ENCODE results near the gene LIAS.
"Not testable (repeated sequence)": the region's sequence is repeated elsewhere in the genome, so short reads cannot be mapped to it uniquely, and the experiment has no call there.

Gene LIAS

DNA sequence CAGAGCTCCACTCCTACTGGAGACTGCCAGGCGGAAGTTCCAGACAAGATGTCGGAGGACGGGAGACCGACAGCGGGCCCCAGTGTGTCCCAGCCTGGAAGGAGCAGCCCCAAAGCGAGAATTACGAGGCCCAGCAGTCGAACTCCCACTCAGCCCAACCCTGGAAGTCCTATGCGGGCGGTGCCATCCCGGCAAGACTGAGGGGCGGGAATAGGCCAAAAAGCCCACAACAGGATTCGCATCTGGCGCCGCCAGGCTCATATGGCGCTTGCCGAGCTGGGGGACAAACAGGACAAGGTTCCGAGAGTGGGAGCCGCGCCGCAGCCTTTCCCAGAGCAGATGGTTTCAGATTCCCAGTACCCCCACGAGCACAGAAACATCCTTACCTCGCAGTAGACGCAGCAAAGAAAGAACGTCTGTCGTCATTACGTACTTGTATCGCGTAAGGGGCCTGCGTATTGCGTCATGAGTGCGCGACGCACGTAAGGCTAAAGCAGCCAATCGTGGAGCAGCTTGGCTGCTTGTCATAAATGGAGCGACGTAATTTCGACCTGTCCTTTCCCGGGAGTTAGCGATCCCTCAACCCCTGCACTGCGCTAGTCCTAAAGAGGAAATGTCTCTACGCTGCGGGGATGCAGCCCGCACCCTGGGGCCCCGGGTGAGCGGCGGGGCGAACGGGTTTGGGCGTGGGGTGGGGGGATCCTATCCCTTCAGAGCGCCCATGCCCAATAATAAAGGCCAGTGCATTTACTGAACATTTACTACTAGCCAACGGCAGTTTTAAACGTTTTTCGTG lies at the start of gene LIAS, which contains the start of gene RPL9:
Gene LIAS (plus strand): TSS at position 552 of the 796 bp plus-strand sequence. CDS start 62 bp downstream, at position 614.
Gene RPL9 (minus strand): TSS at position 418 of the 796 bp plus-strand sequence. CDS start 483 bp downstream, outside the sequence.
- DNase-seq: peak; percentile 57 to 96 (median 90)

DNA sequence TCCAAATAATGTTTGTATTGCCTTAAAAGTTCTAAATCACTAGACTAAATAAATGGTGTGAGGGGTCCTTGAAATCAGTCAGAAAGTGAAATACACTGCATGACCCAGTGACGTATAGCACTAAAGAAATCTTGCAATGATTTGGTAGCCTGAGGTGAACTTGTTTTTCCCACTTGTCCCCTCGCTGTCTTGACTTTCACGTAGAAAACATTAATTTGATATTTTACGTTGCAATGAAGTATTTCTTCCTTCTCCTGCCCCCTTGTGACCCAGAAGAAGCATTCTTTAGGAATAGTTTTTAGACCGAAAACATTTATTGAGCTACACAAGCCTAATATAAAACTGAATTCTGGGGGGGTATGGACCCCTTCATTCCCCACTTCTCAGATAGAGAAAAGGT lies 48.4 kb upstream of the LIAS start:
- DNase-seq: no peak

DNA sequence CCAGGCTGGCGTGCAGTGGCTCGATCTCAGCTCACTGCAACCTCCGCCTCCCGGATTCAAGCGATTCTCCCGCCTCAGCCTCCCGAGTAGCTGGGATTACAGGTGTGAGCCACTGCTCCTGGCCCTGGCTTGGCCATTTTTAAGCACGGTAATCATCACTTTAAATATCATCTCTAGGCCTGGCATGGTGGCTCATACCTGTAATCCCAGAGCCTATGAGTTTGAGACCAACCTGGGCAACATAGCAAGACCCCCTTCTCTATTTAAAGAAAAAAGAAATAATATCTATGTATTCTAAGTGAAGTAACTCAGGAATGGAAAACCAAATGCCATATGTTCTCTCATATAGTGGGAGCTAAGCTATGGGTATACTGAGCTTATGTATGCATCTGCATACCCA lies 47.3 kb upstream of the LIAS start:
- not testable (repeated sequence) for DNase-seq

DNA sequence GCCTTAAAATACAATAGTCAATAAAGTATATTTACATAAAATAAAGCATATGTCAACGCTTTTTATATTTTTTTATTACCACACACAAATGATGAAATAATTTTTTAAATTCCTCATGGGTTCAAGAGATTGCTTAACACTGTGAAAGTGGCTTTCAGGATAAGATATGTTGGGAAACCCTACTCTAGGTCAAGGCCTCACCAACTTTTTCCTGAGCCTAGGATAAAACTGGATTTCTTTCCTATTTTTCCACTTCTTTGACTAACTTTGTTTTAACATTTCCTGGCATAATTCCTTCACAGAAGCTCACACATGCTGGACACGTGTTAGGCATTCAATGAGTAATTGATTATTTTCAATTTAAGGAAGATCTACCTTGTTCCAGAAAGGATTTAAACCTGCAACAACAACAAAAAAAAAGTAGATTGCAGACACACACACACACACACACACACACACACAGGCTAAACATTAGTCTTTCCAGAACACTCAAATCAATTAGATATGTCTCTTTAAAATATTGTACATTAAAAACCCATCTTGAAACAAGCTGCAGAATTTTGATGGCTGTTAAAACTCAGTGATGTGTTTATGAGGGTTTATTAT lies 43.1 kb upstream of the LIAS start:
- DNase-seq: no peak

DNA sequence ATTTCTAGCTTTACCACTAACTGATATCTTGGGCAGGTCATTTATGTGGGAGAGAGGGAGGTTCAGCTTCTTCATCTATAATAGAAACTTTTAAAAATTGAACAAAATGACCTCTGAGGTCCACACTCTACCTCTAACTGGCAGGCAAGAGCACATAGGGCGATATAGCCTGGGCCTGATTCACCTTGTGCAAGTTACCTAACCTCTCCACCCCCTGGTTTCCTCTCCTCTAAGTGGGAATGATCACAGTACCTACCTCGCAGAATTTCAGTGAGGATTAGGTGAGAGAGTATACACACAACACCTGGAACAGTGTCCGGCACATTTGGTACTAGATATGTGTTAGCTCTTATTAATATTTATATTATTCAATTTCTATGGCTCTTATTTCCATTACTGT lies 36.6 kb upstream of the LIAS start:
- no peak for DNase-seq

DNA sequence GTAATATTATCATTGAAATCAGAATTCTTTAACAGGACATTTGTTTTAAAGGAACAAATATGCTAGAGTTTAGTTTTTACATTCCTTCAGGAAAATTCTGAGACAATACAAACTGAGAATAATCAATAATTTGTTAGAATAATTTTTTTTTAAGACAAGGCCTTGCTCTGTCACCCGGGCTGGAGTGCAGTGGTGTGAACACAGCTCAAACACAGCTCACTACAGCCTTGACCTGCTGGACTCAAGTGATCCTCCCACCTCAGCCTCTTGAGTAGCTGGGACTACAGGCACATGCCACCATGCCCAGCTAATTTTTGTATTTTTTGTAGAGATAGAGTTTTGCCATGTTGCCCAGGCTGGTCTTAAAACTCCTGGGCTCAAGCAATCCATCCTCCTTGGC lies 33.6 kb upstream of the LIAS start:
- not testable (repeated sequence) for DNase-seq

DNA sequence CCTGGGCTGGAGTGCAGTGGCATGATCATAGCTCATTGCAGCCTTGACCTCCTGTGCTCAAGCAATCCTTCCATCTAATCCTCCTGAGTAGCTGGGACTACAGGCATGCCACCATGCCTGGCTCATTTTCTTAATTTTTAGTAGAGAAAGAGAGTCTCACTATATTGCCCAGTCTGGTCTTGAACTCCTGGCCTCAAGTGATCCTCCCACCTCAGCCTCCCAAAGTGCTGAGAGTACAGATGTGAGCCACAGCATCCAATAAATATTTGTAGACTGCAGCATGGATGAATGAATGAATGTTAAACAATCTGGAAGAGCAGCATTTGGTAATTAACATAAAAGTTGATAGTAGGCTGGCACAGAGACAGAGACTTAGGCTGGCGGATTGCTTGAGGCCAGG lies 32.1 kb upstream of the LIAS start:
- no peak for DNase-seq

DNA sequence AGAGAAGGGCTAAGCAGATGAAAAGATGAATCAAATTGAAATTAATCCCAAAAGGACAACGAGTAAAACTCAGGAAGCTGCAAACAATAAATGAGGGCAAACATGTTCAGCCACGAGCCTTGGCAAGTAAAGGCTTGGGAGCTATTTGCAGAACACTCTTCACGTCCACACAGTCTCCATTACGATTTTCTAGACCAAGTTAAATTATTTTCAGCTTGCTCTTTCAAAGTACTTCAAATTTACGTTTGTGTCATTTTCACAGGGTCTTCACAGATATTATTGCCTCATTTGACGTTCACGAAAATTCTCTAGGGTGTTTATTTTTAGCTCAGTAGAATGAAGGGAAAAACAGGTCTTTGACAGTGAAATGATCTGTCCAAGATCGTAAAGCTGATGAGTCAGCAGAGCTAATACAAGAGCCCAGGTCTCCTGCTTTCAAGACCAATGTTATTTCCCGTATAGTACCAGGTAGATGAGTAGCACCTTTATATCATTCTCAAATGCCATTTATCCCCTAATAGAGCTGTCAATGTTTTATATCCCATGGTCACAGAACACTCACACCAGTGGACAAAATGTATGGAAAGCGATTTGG lies 31.2 kb upstream of the LIAS start:
- DNase-seq: no peak

DNA sequence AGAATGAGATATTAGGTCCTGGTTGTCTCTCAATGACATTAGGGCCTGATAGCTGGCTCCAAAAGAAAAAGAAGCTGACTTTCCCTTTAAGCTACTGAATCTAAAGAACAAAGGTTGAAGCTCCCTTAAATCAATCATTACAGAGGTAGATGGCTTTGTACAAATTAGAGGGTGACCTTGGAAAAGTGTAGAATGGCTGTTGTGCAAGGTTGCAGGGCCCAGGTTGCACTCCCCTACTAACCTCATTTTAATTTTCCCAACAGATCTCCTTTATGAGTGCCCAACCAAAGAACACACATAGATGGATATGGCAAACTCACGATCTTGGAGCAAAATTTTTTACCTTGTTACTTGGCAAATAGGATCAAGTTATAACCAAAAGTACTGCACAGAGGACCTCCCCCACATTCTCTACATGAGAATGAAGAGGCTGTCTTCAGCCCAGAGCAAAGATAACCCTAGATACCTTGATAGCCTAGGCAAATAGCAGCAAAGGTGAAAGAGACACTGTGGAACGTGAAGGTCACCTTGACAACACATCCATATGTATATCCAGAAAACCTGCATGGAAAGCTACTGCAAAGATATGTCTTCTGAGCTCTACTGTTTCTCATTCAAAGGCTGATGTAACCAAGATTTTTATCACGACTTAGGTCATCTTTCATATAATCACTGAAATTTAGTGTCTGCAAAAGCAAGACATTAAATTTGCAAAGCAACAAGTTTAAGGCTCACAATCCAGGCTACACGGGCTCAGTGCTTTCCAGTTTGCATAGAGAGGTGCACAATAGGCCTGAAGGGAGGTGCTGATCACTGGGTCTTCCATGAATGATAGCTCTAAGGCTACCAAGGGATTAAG lies 29.2 kb upstream of the LIAS start:
- no peak for DNase-seq

DNA sequence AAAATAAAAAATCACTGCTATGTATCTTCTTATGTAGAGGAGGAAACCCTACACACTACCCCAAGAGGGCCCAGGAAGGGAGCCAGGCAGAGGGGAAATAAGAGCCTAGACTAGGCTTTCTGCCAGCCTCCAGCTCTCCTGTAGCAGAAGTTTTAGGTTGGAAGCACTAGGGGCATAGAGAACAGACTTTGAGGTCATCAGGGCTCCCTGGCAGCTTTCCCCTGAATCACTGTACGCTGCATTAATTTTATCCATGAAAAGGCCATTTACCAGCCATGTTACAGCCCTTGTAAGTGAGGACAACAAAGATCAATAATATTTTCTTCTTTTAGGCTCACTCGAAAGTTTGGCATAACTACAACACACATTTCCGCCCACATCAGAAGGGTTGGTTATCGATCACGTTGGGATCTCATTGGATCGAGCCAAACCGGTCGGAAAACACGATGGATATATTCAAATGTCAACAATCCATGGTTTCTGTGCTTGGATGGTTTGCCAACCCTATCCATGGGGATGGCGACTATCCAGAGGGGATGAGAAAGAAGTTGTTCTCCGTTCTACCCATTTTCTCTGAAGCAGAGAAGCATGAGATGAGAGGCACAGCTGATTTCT lies 24.9 kb upstream of the LIAS start:
- no peak for DNase-seq

DNA sequence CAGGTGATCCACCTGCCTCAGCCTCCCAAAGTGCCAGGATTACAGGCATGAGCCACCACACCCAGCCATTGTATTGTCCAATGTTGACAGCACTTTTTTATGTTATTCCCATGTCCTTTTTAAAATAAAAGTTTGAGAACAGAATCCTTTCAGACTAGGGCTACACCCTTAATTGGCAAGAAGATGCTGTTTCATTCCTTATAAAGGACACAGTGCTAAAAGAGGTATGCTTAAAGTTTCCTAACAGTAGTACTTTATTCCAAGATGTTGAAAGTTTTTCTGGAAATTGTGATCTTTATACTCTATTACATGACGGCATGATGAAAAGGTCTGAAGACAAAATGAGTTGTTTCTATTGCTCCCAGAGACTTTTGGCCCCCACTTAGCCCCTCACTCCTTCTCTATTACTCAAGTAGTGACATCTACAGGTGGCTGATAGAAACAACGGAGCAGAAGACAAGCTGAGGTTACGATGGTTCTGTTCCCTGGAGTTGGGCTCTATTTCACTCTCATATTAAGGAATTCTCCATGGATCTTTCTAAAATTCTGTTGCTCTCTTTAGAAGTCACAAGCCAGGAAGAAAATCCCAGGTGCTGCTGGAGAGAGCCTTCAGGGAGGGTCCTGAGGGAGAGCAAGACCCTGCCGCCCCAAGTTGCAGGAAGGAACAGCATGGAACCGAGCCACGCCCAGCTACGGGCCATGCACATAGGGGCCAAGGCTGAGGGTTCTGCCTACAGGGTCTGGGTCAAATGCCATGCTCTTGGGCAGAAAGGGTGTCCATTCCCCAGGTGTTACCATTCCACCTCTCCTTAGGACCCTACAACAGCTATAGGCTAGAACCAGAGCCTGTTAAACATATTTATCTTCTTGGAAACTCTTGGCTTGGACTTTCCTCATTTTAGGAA lies 22.9 kb upstream of the LIAS start:
- no peak for DNase-seq

DNA sequence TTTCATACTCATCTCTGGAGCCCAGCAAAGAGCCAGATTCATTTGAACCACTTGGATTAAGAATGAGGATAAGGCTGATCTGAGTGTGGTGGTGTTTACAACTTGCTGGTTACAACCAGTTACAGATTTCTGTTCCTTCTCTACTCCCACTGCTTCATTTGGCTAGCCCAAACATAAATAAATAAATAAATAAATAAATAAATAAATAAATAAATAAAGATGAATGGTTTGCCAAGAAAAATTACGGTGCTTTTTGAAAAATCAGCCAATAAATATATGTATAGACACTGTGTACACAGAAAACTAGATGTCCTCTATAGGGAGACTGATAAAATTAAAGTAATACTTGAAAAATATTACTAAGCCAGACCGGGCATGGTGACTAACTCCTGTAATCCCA lies 17.3 kb upstream of the LIAS start:
- no peak for DNase-seq

DNA sequence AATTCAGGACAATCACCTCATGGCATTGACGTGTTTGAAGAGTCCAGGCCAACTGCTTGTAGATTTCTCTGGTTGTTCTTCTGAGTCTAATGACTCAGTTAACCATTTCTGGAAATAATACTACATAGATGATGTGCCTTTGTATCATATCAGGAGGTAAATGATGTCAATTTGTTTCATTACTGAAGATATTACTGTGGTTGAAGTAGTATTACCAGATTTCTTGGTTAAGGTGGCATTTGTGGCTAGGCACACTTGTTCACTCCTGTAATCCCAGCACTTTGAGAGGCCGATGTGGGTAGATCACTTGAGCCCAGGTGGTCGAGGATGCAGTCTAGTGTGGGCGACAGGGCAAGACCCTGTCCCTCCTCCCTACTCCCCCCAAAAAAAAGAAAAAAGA lies 15.9 kb upstream of the LIAS start:
- no peak for DNase-seq

DNA sequence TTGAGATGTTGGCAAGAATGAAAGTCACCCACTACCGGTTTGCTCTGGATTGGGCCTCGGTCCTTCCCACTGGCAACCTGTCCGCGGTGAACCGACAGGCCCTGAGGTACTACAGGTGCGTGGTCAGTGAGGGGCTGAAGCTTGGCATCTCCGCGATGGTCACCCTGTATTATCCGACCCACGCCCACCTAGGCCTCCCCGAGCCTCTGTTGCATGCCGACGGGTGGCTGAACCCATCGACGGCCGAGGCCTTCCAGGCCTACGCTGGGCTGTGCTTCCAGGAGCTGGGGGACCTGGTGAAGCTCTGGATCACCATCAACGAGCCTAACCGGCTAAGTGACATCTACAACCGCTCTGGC lies 12.4 kb upstream of the LIAS start:
- peak in 1 of 58 donors; percentile 13 for DNase-seq

DNA sequence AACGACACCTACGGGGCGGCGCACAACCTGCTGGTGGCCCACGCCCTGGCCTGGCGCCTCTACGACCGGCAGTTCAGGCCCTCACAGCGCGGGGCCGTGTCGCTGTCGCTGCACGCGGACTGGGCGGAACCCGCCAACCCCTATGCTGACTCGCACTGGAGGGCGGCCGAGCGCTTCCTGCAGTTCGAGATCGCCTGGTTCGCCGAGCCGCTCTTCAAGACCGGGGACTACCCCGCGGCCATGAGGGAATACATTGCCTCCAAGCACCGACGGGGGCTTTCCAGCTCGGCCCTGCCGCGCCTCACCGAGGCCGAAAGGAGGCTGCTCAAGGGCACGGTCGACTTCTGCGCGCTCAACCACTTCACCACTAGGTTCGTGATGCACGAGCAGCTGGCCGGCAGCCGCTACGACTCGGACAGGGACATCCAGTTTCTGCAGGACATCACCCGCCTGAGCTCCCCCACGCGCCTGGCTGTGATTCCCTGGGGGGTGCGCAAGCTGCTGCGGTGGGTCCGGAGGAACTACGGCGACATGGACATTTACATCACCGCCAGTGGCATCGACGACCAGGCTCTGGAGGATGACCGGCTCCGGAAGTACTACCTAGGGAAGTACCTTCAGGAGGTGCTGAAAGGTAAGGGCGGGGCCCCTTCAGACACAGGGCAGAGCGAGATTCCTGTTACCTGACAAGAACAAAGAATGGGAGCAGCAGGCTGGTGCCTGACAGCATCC lies 11.8 kb upstream of the LIAS start:
- peak in 13 of 58 donors; percentile 1 to 48 (median 8) for DNase-seq

DNA sequence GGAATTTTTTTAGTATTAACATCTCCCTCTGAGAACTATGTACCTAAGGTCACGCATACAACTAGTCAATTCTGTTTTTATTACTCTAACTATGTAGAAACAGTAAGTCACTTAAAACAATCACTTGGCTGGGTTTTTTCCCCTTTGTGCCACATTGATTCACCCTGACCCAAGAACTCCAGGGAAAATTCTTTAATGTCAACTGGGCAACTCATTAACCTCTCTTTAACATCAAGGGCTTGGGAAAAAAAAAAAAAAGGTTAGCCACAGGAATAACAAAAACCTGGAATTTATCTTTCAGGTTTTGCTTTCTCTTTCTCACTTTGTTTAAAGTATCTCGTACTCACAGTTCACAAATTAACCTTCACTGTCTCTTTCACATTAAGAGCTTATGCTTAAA lies 8.2 kb upstream of the LIAS start:
- DNase-seq: no peak

DNA sequence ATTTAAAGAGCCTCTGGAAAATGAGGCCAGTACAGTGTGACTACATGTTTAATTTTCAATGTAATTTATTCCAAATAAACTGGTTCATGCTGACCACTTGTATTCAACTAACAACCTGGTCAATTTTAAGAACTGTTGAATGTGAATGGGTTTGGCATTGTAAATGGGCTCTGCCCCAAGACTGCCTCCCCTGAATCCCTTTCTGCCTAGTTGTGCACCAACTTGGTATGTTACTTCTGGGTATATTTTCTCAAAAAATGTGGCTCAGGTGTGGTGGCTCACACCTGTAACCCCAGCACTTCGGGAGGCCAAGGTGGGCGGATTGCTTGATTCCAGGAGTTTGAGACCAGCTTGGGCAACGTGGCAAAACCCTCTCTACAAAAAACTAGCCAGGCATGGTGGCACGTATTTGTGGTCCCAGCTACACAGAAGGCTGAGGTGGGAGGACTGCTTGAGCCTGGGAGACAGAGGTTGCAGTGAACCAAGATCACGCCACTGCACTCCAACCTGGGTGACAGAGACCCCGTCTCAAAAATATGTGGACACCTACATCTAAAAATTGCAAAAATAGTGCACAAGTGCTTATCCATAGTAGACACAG lies 7.3 kb upstream of the LIAS start:
- DNase-seq: no peak

DNA sequence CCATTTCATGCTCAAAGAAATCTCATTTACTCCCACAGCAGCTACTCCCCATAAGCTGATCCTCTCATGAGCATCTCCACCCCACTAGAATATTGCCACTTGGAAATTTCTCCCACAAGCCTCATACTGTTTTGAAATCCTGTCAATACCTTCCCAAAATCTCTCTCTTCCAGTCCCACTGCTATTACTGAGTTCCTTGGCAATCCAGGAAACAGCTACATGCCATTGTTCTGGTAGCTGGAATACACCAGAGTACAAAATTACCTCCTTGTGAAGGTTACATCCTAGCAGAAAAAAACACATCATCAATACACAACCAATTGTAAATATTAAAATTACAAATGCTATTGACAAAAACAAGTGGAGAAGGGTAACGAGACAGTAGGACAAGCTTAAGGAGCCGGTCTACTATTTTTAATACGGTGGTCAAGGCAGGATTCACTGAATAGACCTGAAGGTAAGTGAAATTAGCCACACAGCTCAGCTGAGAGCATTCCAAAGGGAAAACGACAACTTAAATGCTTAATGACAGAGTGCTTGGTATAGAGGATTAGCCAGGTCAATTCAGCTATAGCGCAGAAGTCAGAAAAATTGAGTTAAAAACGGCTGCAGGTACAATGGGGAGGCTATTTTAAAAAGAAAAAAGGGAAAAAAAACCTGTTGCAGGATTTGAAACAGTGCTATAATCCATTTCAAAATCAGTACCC lies 6.5 kb upstream of the LIAS start:
- no peak for DNase-seq
